ELF-1 (cell line): Measurements from ENCODE around the gene SGPL1.

Experiments
- DNase-seq: peaks from one replicate; pipeline ENCODE4 v3.0.0-alpha.2; 2016; ENCODE audit warnings: low read depth, low spot score

SGPL1 gene

GRCh38 chr10:70884741-70885140, 69.0 kb downstream of the SGPL1 start:
- no peak for DNase-seq

GRCh38 chr10:70885481-70885880, 69.7 kb downstream of the SGPL1 start:
- no peak for DNase-seq

GRCh38 chr10:70885931-70886903, 70.5 kb downstream of the SGPL1 start:
- no peak for DNase-seq

GRCh38 chr10:70886921-70887665, 71.3 kb downstream of the SGPL1 start:
- DNase-seq = peak; percentile 23

- peak; percentile 66 for DNase-seq
Observed at GRCh38 chr10:70887804-70888800, 72.4 kb downstream of the SGPL1 start, which contains the start of gene PCBD1. TSS of gene PCBD1 (minus strand) at chr10:70888565. CDS start at chr10:70888533, 32 bp downstream.

GRCh38 chr10:70889291-70889690, 73.5 kb downstream of the SGPL1 start:
- no peak for DNase-seq

- peak; percentile 40 for DNase-seq
Observed at GRCh38 chr10:70890917-70891431, 75.2 kb downstream of the SGPL1 start.

- DNase-seq = no peak
Observed at GRCh38 chr10:70891627-70892026, 75.9 kb downstream of the SGPL1 start.

- DNase-seq = no peak
Observed at GRCh38 chr10:70892631-70893030, 76.9 kb downstream of the SGPL1 start.

GRCh38 chr10:70893227-70894006, 77.7 kb downstream of the SGPL1 start:
- DNase-seq = no peak

GRCh38 chr10:70894416-70894815, 78.7 kb downstream of the SGPL1 start:
- DNase-seq = no peak

- no peak for DNase-seq
Observed at GRCh38 chr10:70896551-70896950, 80.8 kb downstream of the SGPL1 start.

GRCh38 chr10:70898687-70899086, 82.9 kb downstream of the SGPL1 start:
- no peak for DNase-seq

GRCh38 chr10:70899096-70899495, 83.3 kb downstream of the SGPL1 start:
- DNase-seq = no peak

GRCh38 chr10:70901276-70901878, 85.6 kb downstream of the SGPL1 start:
- no peak for DNase-seq

GRCh38 chr10:70902661-70903261, 87.0 kb downstream of the SGPL1 start:
- DNase-seq = no peak

- DNase-seq = peak; percentile 76
Observed at GRCh38 chr10:70903262-70903921, 87.6 kb downstream of the SGPL1 start.

- no peak for DNase-seq
Observed at GRCh38 chr10:70905071-70906021, 89.6 kb downstream of the SGPL1 start.
